HG03066 (cell line): ENCODE data around the gene LYSMD4.

Experiments used
- ATAC-seq: cut with Tn5 transposase; IDR thresholded peaks from one replicate; pipeline ENCODE4 v1.9.1; 2021; ENCODE audit warnings: low read depth; ENCODE audit not compliant: unreplicated experiment

LYSMD4 gene

DNA sequence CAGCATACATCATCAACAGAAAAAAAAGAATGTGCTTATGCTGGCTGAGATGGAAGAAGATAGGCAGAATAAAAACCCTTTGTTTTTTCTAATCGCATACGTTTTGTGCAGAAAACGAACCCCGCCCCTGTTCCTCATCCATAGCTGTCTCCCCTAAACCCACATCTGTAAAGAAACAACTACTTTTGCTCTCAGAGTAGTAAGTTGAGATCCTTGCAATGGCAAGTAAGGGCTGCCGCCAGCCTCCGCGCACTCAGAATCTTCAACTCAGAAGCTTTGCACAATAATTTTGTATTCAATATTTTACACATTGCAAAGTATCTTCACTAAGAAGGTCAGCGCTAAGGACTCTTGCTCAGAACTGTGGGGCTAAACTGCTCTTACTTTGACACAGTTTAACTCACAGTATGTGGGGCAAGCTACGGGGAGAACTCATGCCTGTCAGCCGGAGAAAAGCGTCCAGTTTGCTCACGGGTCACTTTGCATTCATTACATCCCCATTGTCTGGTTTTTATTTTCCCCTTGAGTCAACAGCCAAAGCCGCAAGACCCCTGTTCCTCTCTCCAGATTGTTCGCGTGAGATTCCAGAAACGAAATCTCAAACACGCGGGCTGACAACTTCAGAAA, 1.0 kb downstream of the LYSMD4 start:
- ATAC-seq, result no peak

- ATAC-seq, result no peak
These were observed 1.7 kb downstream of the LYSMD4 start for GRCh38 chr15:99731336-99732123.

DNA sequence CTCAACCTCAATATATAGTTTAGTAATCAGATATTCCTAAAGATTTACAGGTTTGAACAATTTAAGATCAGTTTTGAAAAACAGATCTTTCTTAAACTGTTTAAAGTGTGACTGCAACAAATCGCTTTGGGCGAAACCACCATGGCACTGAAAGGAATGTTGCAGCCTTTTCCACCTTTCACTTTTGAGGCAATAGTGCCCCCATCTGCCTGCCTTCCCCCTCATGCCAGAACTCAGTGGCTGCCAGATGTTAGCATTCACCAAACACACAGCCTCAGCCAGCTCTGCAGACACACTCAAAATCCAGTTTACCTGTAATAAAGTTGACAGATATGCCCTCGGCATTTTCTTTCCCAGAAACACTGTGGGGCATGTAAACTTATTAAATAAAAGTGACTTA, 3.3 kb downstream of the LYSMD4 start:
- no peak for ATAC-seq

DNA sequence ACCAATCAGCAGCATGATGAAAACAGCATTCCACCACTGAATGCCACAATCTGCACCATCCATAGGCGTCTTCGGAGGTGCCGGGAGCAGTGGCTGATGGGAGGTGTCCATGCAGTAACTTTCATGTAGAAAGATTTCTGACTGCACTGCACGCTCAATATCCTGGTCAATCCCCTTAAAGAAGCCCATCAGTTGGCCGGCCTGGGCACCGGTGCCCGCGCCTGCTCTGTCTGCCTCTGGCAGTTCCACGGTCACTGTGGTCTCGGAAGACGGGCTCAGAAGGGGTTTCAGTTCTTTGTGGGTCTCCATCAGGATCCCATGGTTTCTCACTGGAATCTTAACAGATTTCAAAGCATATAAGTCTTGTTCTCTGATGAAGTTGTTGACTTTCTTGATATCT, 3.9 kb downstream of the LYSMD4 start:
- no peak for ATAC-seq

- no peak for ATAC-seq
These were observed 4.3 kb downstream of the LYSMD4 start for GRCh38 chr15:99728916-99729315.

GRCh38 chr15:99727733-99728132, 5.5 kb downstream of the LYSMD4 start:
- ATAC-seq, result no peak

DNA sequence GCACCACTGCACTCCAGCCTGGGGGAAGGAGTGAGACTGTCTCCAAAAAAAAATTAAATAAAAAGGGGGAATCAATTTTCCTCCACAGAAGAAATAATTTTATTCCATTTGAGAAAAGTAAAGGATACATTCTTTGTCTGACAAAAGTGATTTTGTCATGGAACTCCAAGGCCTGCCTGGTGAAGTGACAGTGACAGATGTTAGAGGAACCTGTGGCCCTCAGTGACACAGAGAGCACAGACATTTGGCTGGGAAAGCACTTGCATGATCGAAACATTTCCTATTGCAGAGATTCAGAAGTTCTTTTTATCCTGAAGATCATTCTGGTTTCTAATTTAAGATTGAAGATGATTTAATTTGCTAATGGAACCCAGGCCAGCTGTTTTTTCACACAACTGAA, 5.9 kb downstream of the LYSMD4 start:
- no peak for ATAC-seq

DNA sequence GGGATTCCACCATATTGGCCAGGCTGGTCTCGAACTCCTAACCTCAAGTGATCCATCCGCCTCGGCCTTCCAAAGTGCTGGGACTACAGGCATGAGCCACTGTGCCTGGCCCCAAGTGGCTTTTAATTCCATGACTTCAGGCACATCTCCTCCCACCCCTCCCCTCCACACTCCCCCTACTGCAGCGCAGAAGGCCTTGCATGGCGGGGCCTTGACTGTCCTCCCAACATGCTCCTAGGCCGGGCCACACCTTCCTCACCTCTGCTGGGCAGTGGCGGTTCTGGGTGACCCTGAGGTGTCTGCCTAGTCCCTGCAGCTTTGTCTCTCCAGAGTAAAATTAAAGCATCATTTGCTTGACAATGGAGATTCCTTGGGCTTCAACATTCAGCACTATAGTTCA, 6.9 kb downstream of the LYSMD4 start:
- ATAC-seq, result no peak

DNA sequence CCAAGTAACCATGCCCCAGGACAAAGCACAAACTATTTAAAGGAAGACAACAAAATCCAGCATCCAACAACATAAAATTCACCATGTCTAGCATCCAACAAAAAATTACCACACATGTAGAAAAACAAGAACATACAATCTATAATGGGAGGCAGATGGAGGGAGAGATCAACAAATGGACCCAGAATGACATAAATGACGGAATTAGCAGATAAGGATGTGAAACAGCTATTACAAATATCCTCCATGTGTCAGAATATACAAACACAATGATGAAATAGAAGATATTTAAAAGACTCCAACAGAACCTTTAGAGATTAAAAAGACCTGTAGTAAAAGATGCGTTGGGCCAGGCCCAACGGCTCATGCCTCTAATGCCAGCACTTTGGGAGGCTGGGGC, 10.8 kb downstream of the LYSMD4 start:
- no peak for ATAC-seq

DNA sequence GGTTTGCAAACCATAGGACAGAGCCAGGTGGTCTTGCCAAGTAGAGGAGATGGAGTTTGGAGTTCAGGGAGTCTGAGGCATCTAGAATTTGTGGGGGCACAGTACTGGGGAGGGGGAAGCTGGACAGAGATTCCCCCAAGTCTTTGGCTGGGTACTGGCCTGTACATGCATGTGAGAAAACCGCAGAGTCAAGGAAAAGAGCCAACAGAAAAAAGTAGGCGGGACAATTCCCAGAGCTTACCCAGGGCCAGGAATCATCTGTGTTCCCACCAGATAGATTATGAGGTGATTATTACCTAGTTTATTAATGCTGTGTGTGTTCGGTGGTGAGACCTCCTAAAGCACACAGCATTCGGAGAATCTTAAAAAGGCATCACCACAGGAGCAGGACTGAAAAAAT, 11.3 kb downstream of the LYSMD4 start:
- no peak for ATAC-seq

DNA sequence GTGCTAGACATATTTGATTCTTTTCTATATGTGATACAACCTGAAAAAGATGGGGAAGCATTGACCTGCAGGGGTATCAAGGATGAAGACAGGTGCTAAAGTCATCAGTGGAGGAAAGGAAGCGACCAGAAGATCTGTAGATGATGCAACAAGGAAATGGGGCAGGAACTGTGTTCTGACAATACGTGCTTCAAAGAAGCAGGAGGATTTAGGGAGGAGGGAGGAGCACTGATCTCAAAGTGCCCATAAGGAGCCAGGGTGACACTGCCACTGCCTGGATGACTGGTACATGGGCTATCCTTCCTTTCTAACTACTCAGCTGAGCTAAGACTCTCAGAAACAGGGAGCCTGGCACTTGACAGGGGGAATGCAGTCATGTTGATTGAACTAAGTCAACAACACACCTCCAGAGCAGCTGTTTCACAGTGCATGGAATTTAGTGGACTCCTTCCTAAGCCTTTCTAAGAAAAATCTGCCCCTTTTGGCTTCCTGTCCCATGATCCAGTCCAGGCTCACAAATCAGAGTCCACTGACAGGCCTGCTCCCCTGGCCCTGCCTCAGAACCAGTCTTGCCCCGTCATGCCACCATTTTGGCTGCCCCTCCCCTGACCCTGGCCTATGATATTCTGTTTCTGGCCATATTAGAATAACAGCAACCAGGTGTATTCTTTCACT, 12.0 kb downstream of the LYSMD4 start:
- ATAC-seq, result no peak

GRCh38 chr15:99720533-99720932, 12.7 kb downstream of the LYSMD4 start:
- no peak for ATAC-seq

- peak; percentile 80 for ATAC-seq
These were observed 14.1 kb downstream of the LYSMD4 start for GRCh38 chr15:99719096-99719541.

GRCh38 chr15:99718421-99718820, 14.8 kb downstream of the LYSMD4 start:
- no peak for ATAC-seq

- ATAC-seq, result no peak
These were observed 15.9 kb downstream of the LYSMD4 start for GRCh38 chr15:99717161-99718009.

- no peak for ATAC-seq
These were observed 16.6 kb downstream of the LYSMD4 start for GRCh38 chr15:99716540-99717095.

DNA sequence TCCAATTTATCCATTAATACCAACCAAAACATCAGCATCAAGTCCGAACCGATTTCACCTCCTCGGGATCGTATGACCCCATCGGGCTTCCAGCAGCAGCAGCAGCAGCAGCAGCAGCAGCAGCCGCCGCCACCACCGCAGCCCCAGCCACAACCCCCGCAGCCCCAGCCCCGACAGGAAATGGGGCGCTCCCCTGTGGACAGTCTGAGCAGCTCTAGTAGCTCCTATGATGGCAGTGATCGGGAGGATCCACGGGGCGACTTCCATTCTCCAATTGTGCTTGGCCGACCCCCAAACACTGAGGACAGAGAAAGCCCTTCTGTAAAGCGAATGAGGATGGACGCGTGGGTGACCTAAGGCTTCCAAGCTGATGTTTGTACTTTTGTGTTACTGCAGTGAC, 20.8 kb downstream of the LYSMD4 start:
- ATAC-seq, result no peak

- no peak for ATAC-seq
These were observed 21.6 kb downstream of the LYSMD4 start for GRCh38 chr15:99711625-99712024.

GRCh38 chr15:99709243-99709986, 23.8 kb downstream of the LYSMD4 start:
- no peak for ATAC-seq

DNA sequence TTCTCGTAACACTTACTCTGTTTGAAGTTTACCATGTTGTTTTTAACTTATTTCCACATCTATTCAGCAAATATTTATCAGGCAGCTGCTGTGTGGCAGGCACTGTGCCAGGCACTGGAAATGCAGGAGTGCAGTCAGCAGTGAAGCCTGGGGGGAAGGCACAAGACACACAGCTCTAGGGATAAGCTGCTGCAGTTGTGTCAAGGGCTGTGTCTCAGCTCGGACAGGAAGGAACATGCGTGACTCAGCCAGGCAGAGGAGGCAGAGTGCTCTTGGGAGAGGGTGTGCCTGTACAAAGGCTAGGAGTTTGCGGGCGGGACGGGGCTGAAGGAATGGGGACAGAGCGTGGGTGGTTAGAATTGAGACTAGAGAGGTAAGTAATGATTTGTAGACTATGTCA, 24.7 kb downstream of the LYSMD4 start:
- no peak for ATAC-seq
